H1 (cell line): ENCODE results near the gene SPC24. TPM values are rescaled to one million over a fixed set of nuclear protein-coding genes. Genes with fewer than 3 reads are reported as not detected.

ENCODE experiments used
- ATF2 ChIP-seq: IDR thresholded peaks from 2 replicates; pipeline ENCODE4 v1.6.1; 2012; ENCODE audit warnings: low read length, inconsistent platforms
- ATF3 ChIP-seq: IDR thresholded peaks from 2 replicates; pipeline ENCODE4 v1.6.1; 2011; ENCODE audit warnings: low read depth, mild to moderate bottlenecking, low read length; ENCODE audit not compliant: insufficient read depth
- BCL11A ChIP-seq, 2 experiments: IDR thresholded peaks; one replicate each; pipeline ENCODE4 v1.6.1; 2011; ENCODE audit warnings: low read depth in 2 of 2, low read length in 2 of 2, mild to moderate bottlenecking in 2 of 2
- PHF8 ChIP-seq: fragments of 200-600 bp; sonication (generic); conservative IDR thresholded peaks from 2 replicates; pipeline ENCODE4 v1.7.1; 2012; ENCODE audit warnings: low read depth, mild to moderate bottlenecking, inconsistent platforms, low read length, moderate library complexity
- SIX5 ChIP-seq: IDR thresholded peaks from 2 replicates; pipeline ENCODE4 v1.6.1; 2011; ENCODE audit warnings: mild to moderate bottlenecking, low read depth, low read length
- polyA plus RNA-seq, 7 experiments: library from polyadenylated mRNA; depleted of rRNA in 3 of 7; stranded (reverse) in 5 of 7; unstranded in 2 of 7; fragments of >200 nt in 5 of 7; fragments of 200-250 nt in 2 of 7; gene quantifications; 1 replicate in 5 of 7; 2 replicates in 1 of 7; 4 replicates in 1 of 7; pipeline versions ENCODE4 v1.2.1 to v1.2.3, GENCODE V29; 2011 to 2013; ENCODE audit warnings: missing spikeins in 2 of 7, mixed read lengths in 2 of 7
- total RNA-seq: library from RNA; stranded (reverse); fragmentation: NEBNext Ultra II Directional; extraction: Animal tissue kit (Norgen Biotek cat#: 25700); gene quantifications from 2 replicates; pipeline ENCODE4 v1.2.1, GENCODE V29; 2021

The SPC24 gene
- total and polyA plus RNA-seq, 2 of the 8 experiments (the other 6 are each of a cell fraction or from before 2014, with no cell fraction given), result 17.7 to 42.4 TPM

- TF ChIP-seq ATF3, result no peak
- no peak for TF ChIP-seq BCL11A (IDR thresholded peaks at IDR 0.05; ENCODE audit: low read depth in 2 of 2, low read length in 2 of 2)
- no peak for TF ChIP-seq ATF2
- no peak for TF ChIP-seq SIX5
- no peak for TF ChIP-seq PHF8
Observed at GRCh38 chr19:11175920-11176319, 20.3 kb upstream of the SPC24 start (continued).
